ENCODE data around the gene CITED4. TPM values are rescaled to one million over a fixed set of nuclear protein-coding genes. Genes with fewer than 3 reads are reported as not detected.

CITED4 gene
- total RNA-seq, 2 experiments from 2014 or later, result 2.0 TPM; not detected in 1

DNA sequence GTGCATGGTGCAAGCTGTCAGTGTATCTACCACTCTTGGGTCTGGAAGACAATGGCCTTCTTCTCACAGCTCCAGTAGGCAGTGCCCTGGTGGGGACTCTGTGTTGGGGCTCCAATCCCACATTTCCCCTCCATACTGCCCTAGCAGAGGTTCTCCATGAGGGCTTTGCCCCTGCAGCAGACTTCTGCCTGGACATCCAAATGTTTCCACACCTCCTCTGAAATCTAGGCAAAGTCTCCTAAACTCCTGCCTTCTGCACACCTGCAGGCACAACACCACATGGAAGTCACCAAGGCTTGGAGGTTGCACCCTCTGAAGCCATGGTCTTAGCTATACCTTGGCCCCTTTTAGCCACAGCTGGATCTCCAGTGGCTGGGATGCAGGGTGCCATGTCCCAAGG, 31.8 kb upstream of the CITED4 start:
- Histone ChIP-seq H3K4me2 (ENCODE audit: low read length) (no peak overlapping the region), H3K79me2 (ENCODE audit: insufficient read depth, low read depth, low read length) (no peaks in the 10 kb centered on the region), H3K36me3 (ENCODE audit: insufficient read depth, low read length) (no peaks in the 10 kb centered on the region), H3K4me1 (ENCODE audit: insufficient read depth, low read length, poor library complexity, severe bottlenecking) (no peaks in the 10 kb centered on the region), H3K4me3 (ENCODE audit: low read depth, low read length, poor library complexity, severe bottlenecking) (no peak overlapping the region), H4K20me1 (ENCODE audit: insufficient read depth, low read length) (no peaks in the 10 kb centered on the region), H3K9me3 (ENCODE audit: low read length) (peaks cover 5% of the 10 kb centered on the region; the same call in 1 of the 2 replicates), H3K27ac (ENCODE audit: low read depth, low read length, poor library complexity, severe bottlenecking) (no peak overlapping the region), H2AFZ (ENCODE audit: low read length) (no peak overlapping the region), H3K9me2 (ENCODE audit: insufficient read depth, low read length) (no peaks in the 10 kb centered on the region)
- no peak for TF ChIP-seq EZH2phosphoT487 (IDR thresholded peaks at IDR 0.05; ENCODE audit: borderline replicate concordance, low read depth, low read length)
- TF ChIP-seq CTCF (conservative IDR thresholded peaks at IDR 0.05; ENCODE audit: low read length), result no peak
- DNase-seq (ENCODE audit: low spot score), result no peak
- ChIA-PET CTCF (ENCODE audit: unreplicated experiment) (no interaction called here), POLR2A (no interaction called here)
- BruUV-seq (replicated peaks), result no TSS peak
- intact Hi-C loops (cut with micrococcal nuclease; ENCODE audit: unreplicated experiment), result no loop called here

GRCh38 chr1:40892354-40892753, 30.2 kb upstream of the CITED4 start:
- H3K4me1 ChIP-seq (ENCODE audit: insufficient read depth, low read length, poor library complexity, severe bottlenecking), result no peaks in the 10 kb centered on the region
- TF ChIP-seq CTCF (conservative IDR thresholded peaks at IDR 0.05; ENCODE audit: low read length), result no peak
- TF ChIP-seq EZH2phosphoT487 (IDR thresholded peaks at IDR 0.05; ENCODE audit: borderline replicate concordance, low read depth, low read length), result no peak
- CTCF ChIA-PET (ENCODE audit: unreplicated experiment), result interaction anchor here (0.6 kb wide), 1 partner anchor 27 kb away, joined by 3 read pairs; no protein-coding TSS in a partner anchor

GRCh38 chr1:40890771-40891170, 28.6 kb upstream of the CITED4 start:
- Histone ChIP-seq H3K9me2 (ENCODE audit: insufficient read depth, low read length) (no peaks in the 10 kb centered on the region), H3K4me3 (ENCODE audit: low read depth, low read length, poor library complexity, severe bottlenecking) (no peak overlapping the region), H3K9me3 (ENCODE audit: low read length) (peaks cover 5% of the 10 kb centered on the region; the same call in 1 of the 2 replicates), H3K36me3 (ENCODE audit: insufficient read depth, low read length) (no peaks in the 10 kb centered on the region), H3K79me2 (ENCODE audit: insufficient read depth, low read depth, low read length) (no peaks in the 10 kb centered on the region), H3K4me1 (ENCODE audit: insufficient read depth, low read length, poor library complexity, severe bottlenecking) (no peaks in the 10 kb centered on the region), H3K27ac (ENCODE audit: low read depth, low read length, poor library complexity, severe bottlenecking) (no peak overlapping the region), H4K20me1 (ENCODE audit: insufficient read depth, low read length) (no peaks in the 10 kb centered on the region), H2AFZ (ENCODE audit: low read length) (no peak overlapping the region), H3K4me2 (ENCODE audit: low read length) (no peak overlapping the region)
- no TSS peak for BruUV-seq (replicated peaks)
- no peak for DNase-seq (ENCODE audit: low spot score)
- intact Hi-C loops (cut with micrococcal nuclease; ENCODE audit: unreplicated experiment), result no loop called here
- POLR2A ChIA-PET, result no interaction called here
- CTCF ChIA-PET (ENCODE audit: unreplicated experiment), result no interaction called here
- no peak for TF ChIP-seq EZH2phosphoT487 (IDR thresholded peaks at IDR 0.05; ENCODE audit: borderline replicate concordance, low read depth, low read length)
- no peak for TF ChIP-seq CTCF (conservative IDR thresholded peaks at IDR 0.05; ENCODE audit: low read length)

More at GRCh38 chr1:40892354-40892753, 30.2 kb upstream of the CITED4 start:
- Histone ChIP-seq H3K36me3 (ENCODE audit: insufficient read depth, low read length) (no peaks in the 10 kb centered on the region), H3K9me2 (ENCODE audit: insufficient read depth, low read length) (no peaks in the 10 kb centered on the region), H3K4me3 (ENCODE audit: low read depth, low read length, poor library complexity, severe bottlenecking) (no peak overlapping the region), H4K20me1 (ENCODE audit: insufficient read depth, low read length) (no peaks in the 10 kb centered on the region), H3K4me2 (ENCODE audit: low read length) (no peak overlapping the region), H2AFZ (ENCODE audit: low read length) (no peak overlapping the region), H3K79me2 (ENCODE audit: insufficient read depth, low read depth, low read length) (no peaks in the 10 kb centered on the region), H3K9me3 (ENCODE audit: low read length) (peaks cover 5% of the 10 kb centered on the region; the same call in 1 of the 2 replicates), H3K27ac (ENCODE audit: low read depth, low read length, poor library complexity, severe bottlenecking) (no peak overlapping the region)
- BruUV-seq (replicated peaks), result no TSS peak
- DNase-seq (ENCODE audit: low spot score), result no peak
- POLR2A ChIA-PET, result no interaction called here
- intact Hi-C loops (cut with micrococcal nuclease; ENCODE audit: unreplicated experiment), result no loop called here
